ENCODE data around the gene DDX24. TPM values are rescaled to one million over a fixed set of nuclear protein-coding genes. Genes with fewer than 3 reads are reported as not detected.

DDX24 gene
- total RNA-seq, 1 donor from 2014 or later: 97.3 TPM

- Histone ChIP-seq H3K4me3 (ENCODE audit: low read depth, low read length) (no peak overlapping the region), H3K36me3 (ENCODE audit: control insufficient read depth, insufficient read depth, low read length) (peaks cover 7% of the 10 kb centered on the region), H3K27me3 (ENCODE audit: control insufficient read depth, insufficient read depth, low read length) (no peaks in the 10 kb centered on the region)
- TF ChIP-seq CTCF (IDR thresholded peaks at IDR 0.05; ENCODE audit: insufficient read depth, low read length, poor library complexity, severe bottlenecking): no peak
- no peak for DNase-seq (ENCODE audit: low read depth)
Measured at GRCh38 chr14:94051779-94052178, 29.2 kb downstream of the DDX24 start.

DNA sequence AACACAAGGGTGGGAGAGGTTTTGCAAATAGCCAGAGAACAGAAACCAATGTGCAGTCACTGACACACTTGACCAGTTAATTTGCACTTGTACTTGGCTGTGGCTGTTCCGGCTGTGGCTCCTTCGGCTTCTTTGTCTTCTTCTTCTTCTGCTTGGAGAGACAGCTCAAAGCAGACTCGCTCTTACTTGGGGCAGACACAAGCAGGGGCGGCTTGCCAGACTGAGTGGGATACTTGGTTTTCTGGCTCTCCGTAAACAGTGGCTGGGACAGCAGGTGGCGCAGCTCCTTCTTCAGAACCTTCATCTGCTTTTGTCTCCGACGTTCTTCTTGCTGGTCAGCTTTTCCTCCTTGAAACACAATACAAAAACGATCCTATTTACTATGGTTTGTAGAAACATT, 29.9 kb downstream of the DDX24 start:
- TF ChIP-seq CTCF (IDR thresholded peaks at IDR 0.05; ENCODE audit: insufficient read depth, low read length, poor library complexity, severe bottlenecking): peak; percentile 61
- peaks cover 7% of the 10 kb centered on the region for H3K36me3 ChIP-seq (ENCODE audit: control insufficient read depth, insufficient read depth, low read length)

DNA sequence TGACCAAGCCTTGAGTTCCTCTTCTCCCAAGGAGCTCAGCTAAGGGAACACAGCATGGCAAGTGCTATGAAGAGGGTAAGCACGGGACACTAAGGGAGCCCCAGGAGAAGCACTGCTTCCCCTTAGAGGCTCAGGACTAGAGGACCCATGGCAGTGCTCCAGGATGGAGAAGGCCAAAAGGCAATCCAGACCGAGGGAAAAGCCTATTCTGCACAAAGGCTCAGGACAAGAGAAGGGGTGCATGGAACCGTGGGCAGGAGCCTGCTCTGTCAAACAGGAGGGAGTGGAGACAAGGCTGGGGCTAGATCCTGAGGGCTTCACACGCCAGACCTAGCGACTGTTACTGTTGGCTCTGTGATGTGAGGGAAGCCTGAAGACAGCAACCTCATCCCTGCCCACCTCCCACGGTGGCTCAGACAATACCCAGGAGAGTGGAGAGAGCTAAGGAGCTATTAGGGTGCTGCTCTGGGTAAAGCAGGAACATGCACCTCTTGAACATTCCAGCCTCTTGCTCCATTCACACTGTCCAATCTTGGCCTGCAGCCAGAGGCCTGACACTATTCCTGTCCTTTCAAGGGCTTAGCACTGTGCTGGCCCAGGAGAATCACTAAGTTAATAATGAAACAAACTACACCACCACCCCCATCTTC, 30.6 kb downstream of the DDX24 start:
- DNase-seq (ENCODE audit: low read depth): no peak
- no peak for TF ChIP-seq CTCF (IDR thresholded peaks at IDR 0.05; ENCODE audit: insufficient read depth, low read length, poor library complexity, severe bottlenecking)
- Histone ChIP-seq H3K36me3 (ENCODE audit: control insufficient read depth, insufficient read depth, low read length) (peaks cover 7% of the 10 kb centered on the region), H3K4me3 (ENCODE audit: low read depth, low read length) (no peak overlapping the region), H3K27me3 (ENCODE audit: control insufficient read depth, insufficient read depth, low read length) (no peaks in the 10 kb centered on the region)

More for the DNA sequence above, 29.9 kb downstream of the DDX24 start:
- no peak overlapping the region for H3K4me3 ChIP-seq (ENCODE audit: low read depth, low read length)
- H3K27me3 ChIP-seq (ENCODE audit: control insufficient read depth, insufficient read depth, low read length): no peaks in the 10 kb centered on the region
- DNase-seq (ENCODE audit: low read depth): no peak

- no peak for DNase-seq (ENCODE audit: low read depth)
- no peak for TF ChIP-seq CTCF (IDR thresholded peaks at IDR 0.05; ENCODE audit: insufficient read depth, low read length, poor library complexity, severe bottlenecking)
- Histone ChIP-seq H3K27me3 (ENCODE audit: control insufficient read depth, insufficient read depth, low read length) (no peaks in the 10 kb centered on the region), H3K36me3 (ENCODE audit: control insufficient read depth, insufficient read depth, low read length) (peaks cover 5% of the 10 kb centered on the region), H3K4me3 (ENCODE audit: low read depth, low read length) (no peak overlapping the region)
Measured at GRCh38 chr14:94049625-94050023, 31.4 kb downstream of the DDX24 start.

DNA sequence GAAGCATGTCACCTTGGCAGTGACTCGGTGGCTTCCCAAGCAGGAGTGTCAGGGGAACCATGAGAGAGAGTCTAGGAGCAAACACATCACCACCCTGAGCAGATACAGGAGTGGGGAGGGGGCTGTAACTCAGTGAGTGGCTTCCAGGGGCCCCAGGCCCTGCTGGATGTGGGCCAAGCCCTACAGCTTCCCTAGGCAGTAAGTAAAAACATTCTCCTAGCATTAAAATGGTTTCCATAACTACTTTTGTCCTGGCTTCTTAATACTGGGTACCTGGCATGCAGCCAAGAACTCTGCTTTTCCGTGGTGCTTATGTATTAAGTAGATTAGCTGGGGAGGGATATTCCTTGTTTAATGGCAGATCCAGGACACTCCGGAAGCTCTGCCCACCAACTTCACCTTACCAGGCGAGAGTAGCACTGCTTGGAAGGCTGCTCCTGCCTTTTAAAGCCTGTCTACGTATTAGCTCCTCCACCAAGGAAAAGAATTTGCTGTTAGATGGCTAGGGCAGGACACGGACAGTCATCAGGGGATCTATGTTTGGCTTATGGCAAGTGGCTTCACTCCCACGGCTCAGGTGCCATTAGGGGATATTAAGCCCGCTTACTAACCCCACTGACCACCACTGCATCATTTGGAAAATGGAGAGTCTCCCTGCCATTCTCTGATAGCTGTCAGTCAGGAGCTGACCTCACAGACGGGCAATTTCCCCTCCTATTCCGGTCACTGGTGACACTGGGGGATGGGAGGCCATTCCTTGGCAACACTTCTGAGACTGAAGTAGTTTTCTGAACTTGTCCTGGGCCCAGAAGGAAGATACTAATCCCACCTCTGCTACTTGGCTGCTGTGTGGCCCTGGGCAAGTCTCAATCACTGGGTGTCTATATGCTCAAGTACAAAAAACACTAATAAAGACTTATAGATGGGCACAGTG, 32.0 kb downstream of the DDX24 start:
- no peak for TF ChIP-seq CTCF (IDR thresholded peaks at IDR 0.05; ENCODE audit: insufficient read depth, low read length, poor library complexity, severe bottlenecking)
- no peak overlapping the region for H3K4me3 ChIP-seq (ENCODE audit: low read depth, low read length)
- H3K36me3 ChIP-seq (ENCODE audit: control insufficient read depth, insufficient read depth, low read length): peaks cover 5% of the 10 kb centered on the region

More for the DNA sequence above, 32.0 kb downstream of the DDX24 start:
- H3K27me3 ChIP-seq (ENCODE audit: control insufficient read depth, insufficient read depth, low read length): no peaks in the 10 kb centered on the region
- DNase-seq (ENCODE audit: low read depth): no peak

Data from kidney epithelial cell (primary cell).